ENCODE measurements around the gene STARD3NL.
"Not testable (repeated sequence)": the region's sequence is repeated elsewhere in the genome, so short reads cannot be mapped to it uniquely, and the experiment has no call there.

DNA sequence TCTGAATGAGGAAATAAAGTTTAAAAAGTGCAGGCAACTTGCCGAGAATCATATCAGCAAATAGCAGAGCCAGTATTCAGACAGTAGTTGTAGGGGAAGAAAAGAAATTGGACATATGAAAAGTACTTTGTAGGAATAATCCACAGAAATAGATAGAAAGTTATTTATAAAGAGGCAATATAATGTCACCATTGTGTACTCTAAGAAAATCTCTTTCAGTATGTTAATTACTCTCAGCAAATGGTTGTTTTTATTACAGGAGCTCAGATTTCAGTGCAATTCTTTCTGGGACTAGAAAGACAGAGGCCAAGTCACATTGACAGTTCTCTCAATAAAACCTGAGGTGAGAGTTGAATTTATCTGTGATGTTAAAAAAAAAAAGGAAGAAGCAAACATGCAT is 85.2 kb downstream of the STARD3NL start:
- TF ChIP-seq, protein P1, sequence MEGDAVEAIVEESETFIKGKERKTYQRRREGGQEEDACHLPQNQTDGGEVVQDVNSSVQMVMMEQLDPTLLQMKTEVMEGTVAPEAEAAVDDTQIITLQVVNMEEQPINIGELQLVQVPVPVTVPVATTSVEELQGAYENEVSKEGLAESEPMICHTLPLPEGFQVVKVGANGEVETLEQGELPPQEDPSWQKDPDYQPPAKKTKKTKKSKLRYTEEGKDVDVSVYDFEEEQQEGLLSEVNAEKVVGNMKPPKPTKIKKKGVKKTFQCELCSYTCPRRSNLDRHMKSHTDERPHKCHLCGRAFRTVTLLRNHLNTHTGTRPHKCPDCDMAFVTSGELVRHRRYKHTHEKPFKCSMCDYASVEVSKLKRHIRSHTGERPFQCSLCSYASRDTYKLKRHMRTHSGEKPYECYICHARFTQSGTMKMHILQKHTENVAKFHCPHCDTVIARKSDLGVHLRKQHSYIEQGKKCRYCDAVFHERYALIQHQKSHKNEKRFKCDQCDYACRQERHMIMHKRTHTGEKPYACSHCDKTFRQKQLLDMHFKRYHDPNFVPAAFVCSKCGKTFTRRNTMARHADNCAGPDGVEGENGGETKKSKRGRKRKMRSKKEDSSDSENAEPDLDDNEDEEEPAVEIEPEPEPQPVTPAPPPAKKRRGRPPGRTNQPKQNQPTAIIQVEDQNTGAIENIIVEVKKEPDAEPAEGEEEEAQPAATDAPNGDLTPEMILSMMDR (IDR thresholded peaks at IDR 0.05; ENCODE audit: poor library complexity): not testable (repeated sequence)
- not testable (repeated sequence) for TF ChIP-seq EZH2phosphoT487 (IDR thresholded peaks at IDR 0.05; ENCODE audit: low read depth, severe bottlenecking, unreplicated experiment)

Measured in hepatocyte (in vitro differentiated cells).